ENCODE results near the gene ASB13.

The ASB13 gene

GRCh38 chr10:5655121-5655520 is 11.3 kb downstream of the ASB13 start:
- no peak for DNase-seq (ENCODE audit: extremely low read depth, insufficient read length)
- TF ChIP-seq CTCF (IDR thresholded peaks at IDR 0.05; ENCODE audit: insufficient read depth, low read length, poor library complexity, severe bottlenecking), result no peak
- no peak overlapping the region for H3K4me3 ChIP-seq (replicated peaks; ENCODE audit: low read depth, low read length)

GRCh38 chr10:5654218-5654755 is 12.1 kb downstream of the ASB13 start:
- H3K4me3 ChIP-seq (replicated peaks; ENCODE audit: low read depth, low read length), result no peak overlapping the region
- no peaks in the 10 kb centered on the region for H3K36me3 ChIP-seq (ENCODE audit: control insufficient read depth, insufficient read depth, low read length)
- no peak for DNase-seq (ENCODE audit: extremely low read depth, insufficient read length)
- H3K27me3 ChIP-seq (replicated peaks; ENCODE audit: control insufficient read depth, insufficient read depth, low read length), result no peaks in the 10 kb centered on the region
- TF ChIP-seq CTCF (IDR thresholded peaks at IDR 0.05; ENCODE audit: insufficient read depth, low read length, poor library complexity, severe bottlenecking), result no peak

More at GRCh38 chr10:5655121-5655520, 11.3 kb downstream of the ASB13 start:
- Histone ChIP-seq H3K36me3 (ENCODE audit: control insufficient read depth, insufficient read depth, low read length) (no peaks in the 10 kb centered on the region), H3K27me3 (replicated peaks; ENCODE audit: control insufficient read depth, insufficient read depth, low read length) (no peaks in the 10 kb centered on the region)

- Histone ChIP-seq H3K4me3 (replicated peaks; ENCODE audit: low read depth, low read length) (no peak overlapping the region), H3K36me3 (ENCODE audit: control insufficient read depth, insufficient read depth, low read length) (no peaks in the 10 kb centered on the region)
- no peak for TF ChIP-seq CTCF (IDR thresholded peaks at IDR 0.05; ENCODE audit: insufficient read depth, low read length, poor library complexity, severe bottlenecking)
Measured at GRCh38 chr10:5652746-5653145, 13.6 kb downstream of the ASB13 start.

GRCh38 chr10:5651388-5651764 is 15.0 kb downstream of the ASB13 start:
- TF ChIP-seq CTCF (IDR thresholded peaks at IDR 0.05; ENCODE audit: insufficient read depth, low read length, poor library complexity, severe bottlenecking), result no peak
- no peak overlapping the region for H3K4me3 ChIP-seq (replicated peaks; ENCODE audit: low read depth, low read length)
- DNase-seq (ENCODE audit: extremely low read depth, insufficient read length), result no peak
- no peaks in the 10 kb centered on the region for H3K27me3 ChIP-seq (replicated peaks; ENCODE audit: control insufficient read depth, insufficient read depth, low read length)
- H3K36me3 ChIP-seq (ENCODE audit: control insufficient read depth, insufficient read depth, low read length), result no peaks in the 10 kb centered on the region

More at GRCh38 chr10:5652746-5653145, 13.6 kb downstream of the ASB13 start:
- no peaks in the 10 kb centered on the region for H3K27me3 ChIP-seq (replicated peaks; ENCODE audit: control insufficient read depth, insufficient read depth, low read length)
- no peak for DNase-seq (ENCODE audit: extremely low read depth, insufficient read length)

- TF ChIP-seq CTCF (IDR thresholded peaks at IDR 0.05; ENCODE audit: insufficient read depth, low read length, poor library complexity, severe bottlenecking), result no peak
- H3K27me3 ChIP-seq (replicated peaks; ENCODE audit: control insufficient read depth, insufficient read depth, low read length), result no peaks in the 10 kb centered on the region
Measured at GRCh38 chr10:5650664-5651387, 15.6 kb downstream of the ASB13 start.

More at GRCh38 chr10:5650664-5651387, 15.6 kb downstream of the ASB13 start:
- Histone ChIP-seq H3K4me3 (replicated peaks; ENCODE audit: low read depth, low read length) (no peak overlapping the region), H3K36me3 (ENCODE audit: control insufficient read depth, insufficient read depth, low read length) (no peaks in the 10 kb centered on the region)
- DNase-seq (ENCODE audit: extremely low read depth, insufficient read length), result no peak

All from GM06990 (cell line).